ENCODE data around the gene SPHK2. TPM values are rescaled to one million over a fixed set of nuclear protein-coding genes. Genes with fewer than 3 reads are reported as not detected.

The SPHK2 gene
- polyA plus RNA-seq, 1 of the 3 experiments (the other 2 are of a cell fraction): 14.8 TPM

DNA sequence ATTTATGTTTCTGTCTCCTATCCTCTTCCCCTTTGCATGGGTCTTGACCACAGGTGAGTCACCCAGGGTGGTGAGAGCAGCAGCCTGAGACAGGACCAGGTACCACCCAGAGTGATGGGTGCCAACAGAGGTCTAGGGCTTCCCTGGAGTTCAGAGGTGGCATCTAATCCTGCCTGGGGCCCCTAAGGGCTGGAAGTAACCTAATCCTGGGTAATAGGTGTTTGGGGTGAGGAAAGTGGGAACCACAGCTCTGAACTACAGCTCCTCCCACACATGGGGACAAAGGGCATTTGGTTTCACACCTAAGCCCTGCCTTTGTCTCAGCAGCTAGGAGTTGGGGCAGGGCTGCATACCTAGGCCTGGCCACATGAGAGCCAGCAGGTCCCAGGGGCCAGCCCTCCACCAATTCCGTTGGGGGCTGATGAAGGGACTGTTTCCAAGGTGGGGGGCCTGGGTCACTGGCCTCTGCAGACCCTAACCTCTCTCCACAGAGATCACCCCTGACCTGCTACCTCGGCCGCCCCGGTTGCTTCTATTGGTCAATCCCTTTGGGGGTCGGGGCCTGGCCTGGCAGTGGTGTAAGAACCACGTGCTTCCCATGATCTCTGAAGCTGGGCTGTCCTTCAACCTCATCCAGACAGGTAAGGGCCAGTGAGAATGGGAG, 8.0 kb downstream of the SPHK2 start:
- Histone ChIP-seq H3K9me3 (no peaks in the 10 kb centered on the region), H3K9me2 (no peaks in the 10 kb centered on the region), H3K4me1 (ENCODE audit: control insufficient read depth in 1 of 2, insufficient read depth in 2 of 2, low read depth in 1 of 2, low read length in 1 of 2) (peaks cover 4 to 20% of the 10 kb centered on the region in 2 experiments; a peak in 2 of 4 replicates), H3K36me3 (replicated peaks in 1 of 2; ENCODE audit: control insufficient read depth in 1 of 2, insufficient read depth in 2 of 2, low read length in 1 of 2) (peaks cover 12 to 25% of the 10 kb centered on the region in 2 experiments), H3K79me2 (ENCODE audit: insufficient read depth) (0 out of 2 replicates have a peak, but pooled peaks cover 3% of the 10 kb centered on the region), H3K27ac (ENCODE audit: low read depth in 2 of 2, low read length in 1 of 2) (no peak overlapping the region), H4K20me1 (ENCODE audit: insufficient read depth) (no peaks in the 10 kb centered on the region), H3F3A (replicated peaks; ENCODE audit: insufficient read depth) (peaks cover 10% of the 10 kb centered on the region), H3K4me2 (no peak overlapping the region), H3K4me3 (ENCODE audit: low read depth in 2 of 2, low read length in 1 of 2) (no peak overlapping the region), H3K9ac (no peak overlapping the region), H3K27me3 (ENCODE audit: insufficient read depth) (no peaks in the 10 kb centered on the region), H2AFZ (ENCODE audit: low read depth) (no peak overlapping the region)
- POLR2A ChIA-PET: interaction anchor here (1.4 kb wide), 1 partner anchor 9 kb away, joined by 5 read pairs; the partner anchor contains the start of gene RPL18
- no peak for DNase-seq
- WGBS (ENCODE audit: low lambda C conversion rate): 90% methylated on average over 2 of the region's 6 CpGs
- TF ChIP-seq GATA2 (CRISPR knock-in tag; IDR thresholded peaks at IDR 0.05) (no peak), NRF1 (IDR thresholded peaks at IDR 0.05; ENCODE audit: low read depth, low read length) (no peak), TAF1 (IDR thresholded peaks at IDR 0.05; ENCODE audit: borderline replicate concordance, low read depth, low read length) (no peak), RFX5 (IDR thresholded peaks at IDR 0.05; ENCODE audit: low read length) (no peak), SIN3A (IDR thresholded peaks at IDR 0.05; ENCODE audit: borderline replicate concordance, low read depth, low read length) (no peak), RAD21 (IDR thresholded peaks at IDR 0.05; ENCODE audit: low read length) (no peak), EZH2phosphoT487 (IDR thresholded peaks at IDR 0.05; ENCODE audit: borderline replicate concordance, low read depth) (no peak), SMC3 (IDR thresholded peaks at IDR 0.05; ENCODE audit: low read depth, low read length) (no peak), EP300 (IDR thresholded peaks at IDR 0.05; ENCODE audit: borderline replicate concordance in 1 of 2, low read depth in 1 of 2, low read length in 1 of 2) (no peak), RCOR1 (IDR thresholded peaks at IDR 0.05; ENCODE audit: low read length) (no peak), MEF2A (IDR thresholded peaks at IDR 0.05; ENCODE audit: borderline replicate concordance, low read depth) (no peak), ELF1 (IDR thresholded peaks at IDR 0.05) (no peak), NFIC (IDR thresholded peaks at IDR 0.05; ENCODE audit: borderline replicate concordance) (no peak)
- TF ChIP-seq, protein P1, sequence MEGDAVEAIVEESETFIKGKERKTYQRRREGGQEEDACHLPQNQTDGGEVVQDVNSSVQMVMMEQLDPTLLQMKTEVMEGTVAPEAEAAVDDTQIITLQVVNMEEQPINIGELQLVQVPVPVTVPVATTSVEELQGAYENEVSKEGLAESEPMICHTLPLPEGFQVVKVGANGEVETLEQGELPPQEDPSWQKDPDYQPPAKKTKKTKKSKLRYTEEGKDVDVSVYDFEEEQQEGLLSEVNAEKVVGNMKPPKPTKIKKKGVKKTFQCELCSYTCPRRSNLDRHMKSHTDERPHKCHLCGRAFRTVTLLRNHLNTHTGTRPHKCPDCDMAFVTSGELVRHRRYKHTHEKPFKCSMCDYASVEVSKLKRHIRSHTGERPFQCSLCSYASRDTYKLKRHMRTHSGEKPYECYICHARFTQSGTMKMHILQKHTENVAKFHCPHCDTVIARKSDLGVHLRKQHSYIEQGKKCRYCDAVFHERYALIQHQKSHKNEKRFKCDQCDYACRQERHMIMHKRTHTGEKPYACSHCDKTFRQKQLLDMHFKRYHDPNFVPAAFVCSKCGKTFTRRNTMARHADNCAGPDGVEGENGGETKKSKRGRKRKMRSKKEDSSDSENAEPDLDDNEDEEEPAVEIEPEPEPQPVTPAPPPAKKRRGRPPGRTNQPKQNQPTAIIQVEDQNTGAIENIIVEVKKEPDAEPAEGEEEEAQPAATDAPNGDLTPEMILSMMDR (IDR thresholded peaks at IDR 0.05): no peak
- TF ChIP-seq, protein P2, sequence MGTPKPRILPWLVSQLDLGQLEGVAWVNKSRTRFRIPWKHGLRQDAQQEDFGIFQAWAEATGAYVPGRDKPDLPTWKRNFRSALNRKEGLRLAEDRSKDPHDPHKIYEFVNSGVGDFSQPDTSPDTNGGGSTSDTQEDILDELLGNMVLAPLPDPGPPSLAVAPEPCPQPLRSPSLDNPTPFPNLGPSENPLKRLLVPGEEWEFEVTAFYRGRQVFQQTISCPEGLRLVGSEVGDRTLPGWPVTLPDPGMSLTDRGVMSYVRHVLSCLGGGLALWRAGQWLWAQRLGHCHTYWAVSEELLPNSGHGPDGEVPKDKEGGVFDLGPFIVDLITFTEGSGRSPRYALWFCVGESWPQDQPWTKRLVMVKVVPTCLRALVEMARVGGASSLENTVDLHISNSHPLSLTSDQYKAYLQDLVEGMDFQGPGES (IDR thresholded peaks at IDR 0.05; ENCODE audit: low read depth, low read length): no peak
- CTCF ChIA-PET: no interaction called here

All from SK-N-SH (cell line).